Uterus (tissue), 4 donors: ENCODE measurements around the gene PPY. TPM values are rescaled to one million over a fixed set of nuclear protein-coding genes. Genes with fewer than 3 reads are reported as not detected.

Experiments used
- DNase-seq, 2 donors: peaks; one replicate each; pipeline ENCODE4 v3.0.0-alpha.2; 2019 to 2020
- H3K27ac ChIP-seq, 2 donors: fragments of 200-600 bp; sonication (generic); 1 replicate in 1 of 2; 2 replicates in 1 of 2; pipeline ENCODE4 v1.5.1; 2016 to 2018
- H3K27me3 ChIP-seq, 2 donors: fragments of 200-600 bp; sonication (generic); one replicate each; pipeline ENCODE4 v1.5.1; 2018 to 2019; ENCODE audit warnings: control low read depth in 1 of 2
- H3K36me3 ChIP-seq, 2 donors: fragments of 200-600 bp; sonication (generic); one replicate each; pipeline ENCODE4 v1.5.1; 2019; ENCODE audit warnings: control low read depth in 1 of 2
- H3K4me1 ChIP-seq, 2 donors: fragments of 200-600 bp; sonication (generic); one replicate each; pipeline ENCODE4 v1.5.1; 2018 to 2019; ENCODE audit warnings: control low read depth in 1 of 2
- H3K4me3 ChIP-seq, 2 donors: fragments of 200-600 bp; sonication (generic); 1 replicate in 1 of 2; 2 replicates in 1 of 2; pipeline ENCODE4 v1.5.1; 2018 to 2019; ENCODE audit warnings: mild to moderate bottlenecking in 1 of 2
- H3K9me3 ChIP-seq, 2 donors: fragments of 200-600 bp; sonication (generic); one replicate each; pipeline ENCODE4 v1.5.1; 2019; ENCODE audit warnings: control low read depth in 1 of 2
- POLR2A ChIP-seq, 2 donors: fragments of 450-650 bp; IDR thresholded peaks; one replicate each; pipeline ENCODE4 v1.6.1; 2016; ENCODE audit warnings: antibody characterized with exemption in 2 of 2, mild to moderate bottlenecking in 1 of 2, moderate library complexity in 1 of 2
- intact Hi-C: fragments of 100-400 bp; cut with DNase I; formaldehyde crosslinking; loops from one replicate; pipeline ENCODE4 v1.15.1; 2023; ENCODE audit warnings: low total_unique reads
- total RNA-seq, 4 donors: library from RNA; depleted of rRNA in 3 of 4; stranded (reverse); fragments of >200 nt in 3 of 4; gene quantifications; one replicate each; pipeline versions ENCODE4 v1.1.0 to v1.2.4, GENCODE V29; 2014 to 2023
- TF ChIP-seq, protein P1 (sequence below), 4 experiments: fragments of 200-600 bp in 2 of 4; fragments of 450-650 bp in 2 of 4; sonication (generic) in 2 of 4; IDR thresholded peaks; one replicate each; pipeline ENCODE4 v1.5.1; 2016 to 2019; ENCODE audit warnings: antibody characterized with exemption in 4 of 4, mild to moderate bottlenecking in 2 of 4, moderate library complexity in 1 of 4
- donor health status: DM: yes; HTN: yes; CAD: no.

The PPY gene, protein sequence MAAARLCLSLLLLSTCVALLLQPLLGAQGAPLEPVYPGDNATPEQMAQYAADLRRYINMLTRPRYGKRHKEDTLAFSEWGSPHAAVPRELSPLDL
- not detected for total RNA-seq

DNA sequence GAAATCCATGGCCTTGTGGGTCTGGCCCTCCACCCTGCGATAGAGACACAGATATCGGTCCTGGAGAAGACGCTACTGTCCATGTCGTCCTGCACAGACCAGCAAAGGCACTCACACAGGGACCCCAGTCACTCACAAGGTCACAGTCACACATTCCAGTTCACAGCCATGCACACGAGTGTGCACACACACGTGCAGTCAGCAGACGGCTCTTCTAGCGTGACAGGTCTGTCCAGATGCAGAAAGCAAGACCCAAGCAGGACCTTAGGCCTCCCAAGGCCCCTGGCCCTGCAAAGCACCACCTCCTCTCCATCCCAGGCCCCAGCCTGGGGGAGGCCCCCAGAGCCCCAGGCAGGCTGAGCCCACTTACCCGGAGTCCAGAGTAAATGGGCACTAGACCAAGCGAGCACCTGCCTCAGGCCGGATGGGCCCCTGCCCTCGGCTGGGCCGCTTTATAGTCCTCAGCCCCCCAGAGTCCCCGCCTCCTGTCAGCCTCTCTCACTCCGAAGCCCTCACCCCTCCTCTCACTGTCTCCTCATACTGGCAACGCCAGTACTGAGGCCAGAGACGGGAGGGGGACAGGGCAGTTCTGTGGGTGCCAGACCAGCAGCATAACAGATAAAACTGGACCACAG is at the start of gene PPY:
PPY (minus strand) TSS at position 426 of the 635 bp plus-strand sequence. CDS start 822 bp downstream, outside the sequence.
- no peak within 1 kb of the TSS for H3K4me3 ChIP-seq

DNA sequence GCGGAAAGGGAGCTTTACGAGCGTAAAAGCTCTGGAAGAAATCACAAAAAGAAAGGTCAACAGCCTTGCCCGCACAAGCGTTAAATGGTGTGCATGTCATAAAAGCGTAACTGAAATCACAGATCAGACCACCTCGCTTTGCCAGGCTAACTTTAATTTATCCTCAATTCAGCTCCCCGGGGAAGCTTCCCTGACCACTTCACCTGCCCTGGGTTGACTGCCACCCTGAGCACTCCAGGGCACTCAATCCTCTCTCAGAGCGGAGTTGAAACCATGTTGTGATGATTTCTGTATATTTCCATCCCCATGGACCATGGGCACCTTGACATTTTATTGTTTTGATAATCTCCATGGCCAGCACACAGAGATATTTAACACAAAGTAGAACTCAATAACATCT is 46.0 kb upstream of the PPY start:
- no peaks in the 10 kb centered on the region for H3K36me3 ChIP-seq
- H3K4me3 ChIP-seq: no peak overlapping the region
- intact Hi-C loops: no loop called here
- H3K9me3 ChIP-seq: no peaks in the 10 kb centered on the region
- TF ChIP-seq POLR2A (IDR thresholded peaks at IDR 0.05): no peak
- TF ChIP-seq, protein P1, sequence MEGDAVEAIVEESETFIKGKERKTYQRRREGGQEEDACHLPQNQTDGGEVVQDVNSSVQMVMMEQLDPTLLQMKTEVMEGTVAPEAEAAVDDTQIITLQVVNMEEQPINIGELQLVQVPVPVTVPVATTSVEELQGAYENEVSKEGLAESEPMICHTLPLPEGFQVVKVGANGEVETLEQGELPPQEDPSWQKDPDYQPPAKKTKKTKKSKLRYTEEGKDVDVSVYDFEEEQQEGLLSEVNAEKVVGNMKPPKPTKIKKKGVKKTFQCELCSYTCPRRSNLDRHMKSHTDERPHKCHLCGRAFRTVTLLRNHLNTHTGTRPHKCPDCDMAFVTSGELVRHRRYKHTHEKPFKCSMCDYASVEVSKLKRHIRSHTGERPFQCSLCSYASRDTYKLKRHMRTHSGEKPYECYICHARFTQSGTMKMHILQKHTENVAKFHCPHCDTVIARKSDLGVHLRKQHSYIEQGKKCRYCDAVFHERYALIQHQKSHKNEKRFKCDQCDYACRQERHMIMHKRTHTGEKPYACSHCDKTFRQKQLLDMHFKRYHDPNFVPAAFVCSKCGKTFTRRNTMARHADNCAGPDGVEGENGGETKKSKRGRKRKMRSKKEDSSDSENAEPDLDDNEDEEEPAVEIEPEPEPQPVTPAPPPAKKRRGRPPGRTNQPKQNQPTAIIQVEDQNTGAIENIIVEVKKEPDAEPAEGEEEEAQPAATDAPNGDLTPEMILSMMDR (IDR thresholded peaks at IDR 0.05): no peak
- H3K27ac ChIP-seq: no peak overlapping the region
- H3K4me1 ChIP-seq: peaks cover 0 to 8% of the 10 kb centered on the region in 2 donors
- H3K27me3 ChIP-seq: peaks cover 4 to 20% of the 10 kb centered on the region in 2 donors
- DNase-seq: no peak

More for the DNA sequence above, at the start of gene PPY:
- no peaks in the 10 kb centered on the region for H3K4me1 ChIP-seq
- H3K27ac ChIP-seq: no peak within 1 kb of the TSS
- intact Hi-C loops: no loop called here
- DNase-seq: no peak
- H3K36me3 ChIP-seq: no peaks in the 10 kb centered on the region
- H3K9me3 ChIP-seq: no peaks in the 10 kb centered on the region
- H3K27me3 ChIP-seq: peaks cover 0 to 8% of the 10 kb centered on the region in 2 donors
- no peak for TF ChIP-seq POLR2A (IDR thresholded peaks at IDR 0.05)
- TF ChIP-seq, protein P1 (IDR thresholded peaks at IDR 0.05): no peak

DNA sequence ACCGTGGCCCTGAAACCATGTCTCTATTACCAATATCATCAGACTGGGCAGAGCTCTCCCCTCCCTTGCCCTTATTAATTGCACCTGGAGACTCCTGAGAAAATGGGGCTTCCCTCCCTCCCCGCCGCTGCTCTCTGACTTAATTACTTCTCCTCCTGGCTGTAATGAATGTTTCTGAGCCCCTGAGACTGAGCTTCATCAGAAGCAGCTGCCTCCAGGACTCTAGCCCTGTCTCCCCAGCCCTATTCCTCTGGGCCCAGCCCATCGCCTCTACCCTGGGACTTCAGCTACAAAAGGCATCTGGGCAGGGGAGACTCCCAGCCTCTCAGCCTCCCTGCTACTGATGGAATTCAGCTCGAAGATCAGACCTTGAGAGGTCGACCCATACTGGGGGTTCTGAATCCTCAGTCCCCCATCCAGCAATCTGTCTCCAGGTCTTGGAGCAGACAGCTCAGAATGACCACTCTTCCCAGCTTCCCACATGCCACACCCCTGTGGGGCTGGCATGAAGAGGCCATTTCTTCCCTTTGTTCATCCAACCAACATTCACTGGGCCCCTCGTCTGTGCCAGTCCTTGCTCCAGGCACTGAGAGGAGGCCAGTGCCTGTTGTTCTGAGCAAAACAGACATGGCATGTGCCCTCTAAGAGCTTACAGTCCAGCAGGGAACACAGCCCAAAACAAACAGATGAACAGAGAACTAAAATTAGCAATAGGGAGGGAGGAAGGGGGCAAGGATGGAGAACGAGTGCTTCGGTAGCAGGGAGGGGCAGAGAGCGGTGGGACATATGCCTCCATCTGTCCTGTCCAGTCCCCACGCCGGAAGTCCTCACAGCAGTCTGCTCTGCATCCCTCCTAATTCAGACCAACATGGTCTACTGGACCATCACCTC is 45.1 kb upstream of the PPY start:
- intact Hi-C loops: no loop called here
- Histone ChIP-seq H3K4me1 (peaks cover 0 to 8% of the 10 kb centered on the region in 2 donors), H3K27me3 (peaks cover 5 to 30% of the 10 kb centered on the region in 2 donors), H3K27ac (no peak overlapping the region), H3K9me3 (no peaks in the 10 kb centered on the region), H3K4me3 (no peak overlapping the region), H3K36me3 (no peaks in the 10 kb centered on the region)
- TF ChIP-seq, protein P1 (IDR thresholded peaks at IDR 0.05): no peak
- no peak for TF ChIP-seq POLR2A (IDR thresholded peaks at IDR 0.05)
- DNase-seq: no peak

DNA sequence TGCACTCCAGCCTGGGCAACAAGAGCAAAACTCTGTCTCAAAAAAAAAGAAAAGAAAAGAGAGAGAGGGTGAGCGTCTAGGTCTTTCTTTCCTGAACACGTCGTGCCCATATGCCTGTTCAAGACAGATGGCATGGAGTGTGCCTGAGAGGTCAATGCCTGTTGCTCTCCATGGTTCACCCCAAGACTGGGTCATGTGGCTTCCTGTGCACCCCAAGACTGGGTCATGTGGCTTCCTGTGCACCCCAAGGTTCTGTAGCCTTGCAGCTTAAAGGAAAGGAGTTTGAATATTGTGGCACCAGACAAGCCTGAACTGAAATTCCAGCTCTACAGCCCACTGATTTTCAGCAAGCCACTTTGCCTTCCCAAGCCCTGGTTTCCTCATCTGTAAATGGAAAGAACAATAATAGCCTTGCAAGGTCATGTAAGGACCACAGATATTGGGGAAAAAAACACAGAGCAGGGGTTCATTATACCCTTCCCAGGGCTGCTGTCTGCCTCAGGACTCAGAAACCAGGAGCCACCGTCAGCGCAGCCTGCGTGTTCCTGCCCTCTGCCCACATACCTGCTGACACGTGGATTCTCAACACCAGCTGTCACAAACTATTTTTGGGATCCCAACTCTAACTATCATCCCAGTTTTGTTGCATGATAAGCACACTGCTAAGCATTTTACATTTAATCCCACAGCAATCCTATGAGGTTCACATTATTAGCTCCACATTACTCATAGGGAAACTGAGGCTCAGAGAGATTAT is 44.1 kb upstream of the PPY start:
- intact Hi-C loops: no loop called here
- Histone ChIP-seq H3K27me3 (peaks cover 5 to 33% of the 10 kb centered on the region in 2 donors), H3K9me3 (no peaks in the 10 kb centered on the region), H3K36me3 (no peaks in the 10 kb centered on the region), H3K4me1 (peaks cover 0 to 8% of the 10 kb centered on the region in 2 donors), H3K27ac (no peak overlapping the region), H3K4me3 (no peak overlapping the region)
- TF ChIP-seq POLR2A (IDR thresholded peaks at IDR 0.05): no peak
- TF ChIP-seq, protein P1 (IDR thresholded peaks at IDR 0.05): no peak
- no peak for DNase-seq
